ENCODE results near the gene RANBP10.

RANBP10 gene

GRCh38 chr16:67679935-67680897 lies 126.1 kb downstream of the RANBP10 start:
- H3K4me3 ChIP-seq (ENCODE audit: low read length in 2 of 2): no peak overlapping the region
- no peaks in the 10 kb centered on the region for H3K27me3 ChIP-seq (ENCODE audit: control insufficient read depth in 2 of 2, insufficient read depth in 2 of 2, low read length in 2 of 2)
- H3K36me3 ChIP-seq (ENCODE audit: control insufficient read depth in 2 of 2, insufficient read depth in 2 of 2, low read length in 2 of 2): peaks cover 8 to 18% of the 10 kb centered on the region in 2 donors
- no peaks in the 10 kb centered on the region for H3K9me3 ChIP-seq (ENCODE audit: control insufficient read depth in 2 of 2, low read length in 2 of 2)
- peak overlapping the region in 1 of 2 donors; percentile 6 for H3K9ac ChIP-seq (ENCODE audit: low read depth in 1 of 2, low read length in 2 of 2)
- H3K27ac ChIP-seq (ENCODE audit: low read depth in 2 of 2, low read length in 2 of 2): no peak overlapping the region
- peaks cover 15 to 36% of the 10 kb centered on the region in 2 donors for H3K4me1 ChIP-seq (ENCODE audit: control insufficient read depth in 2 of 2, insufficient read depth in 2 of 2, low read length in 2 of 2)

DNA sequence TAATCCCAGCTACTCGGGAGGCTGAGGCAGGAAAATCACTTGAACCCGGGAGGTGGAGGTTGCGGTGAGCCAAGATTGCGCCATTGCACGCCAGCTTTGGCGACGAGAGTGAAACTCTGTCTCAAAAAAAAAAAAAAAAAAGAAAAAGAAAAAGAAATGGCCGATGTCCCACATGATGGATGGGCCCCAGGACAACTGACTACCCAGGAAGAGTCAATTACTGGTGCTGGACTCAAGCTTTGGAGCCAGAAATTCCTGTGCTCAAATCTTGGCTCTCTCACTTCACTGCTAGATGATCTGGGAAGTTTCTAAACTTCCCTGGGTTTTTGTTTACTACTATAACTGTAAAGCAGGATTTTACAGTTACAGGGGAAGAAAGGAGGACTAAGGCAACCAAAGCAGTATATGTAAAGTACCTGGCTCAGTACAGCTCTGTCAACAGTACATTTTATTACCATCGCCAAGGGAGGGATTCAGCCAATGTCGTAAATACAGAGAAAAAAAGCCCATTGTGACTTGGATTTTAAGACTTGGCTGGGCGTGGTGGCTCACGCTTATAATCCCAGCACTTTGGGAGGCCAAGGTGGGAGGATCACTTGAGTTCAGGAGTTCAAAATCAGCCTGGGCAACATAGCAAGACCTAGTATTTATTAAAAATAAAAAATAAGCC lies 127.9 kb downstream of the RANBP10 start:
- peak overlapping the region; percentile 38 to 66 for H3K27ac ChIP-seq (ENCODE audit: low read depth in 2 of 2, low read length in 2 of 2)
- peaks cover 0 to 12% of the 10 kb centered on the region in 2 donors for H3K36me3 ChIP-seq (ENCODE audit: control insufficient read depth in 2 of 2, insufficient read depth in 2 of 2, low read length in 2 of 2)
- peaks cover 23 to 47% of the 10 kb centered on the region in 2 donors for H3K4me1 ChIP-seq (ENCODE audit: control insufficient read depth in 2 of 2, insufficient read depth in 2 of 2, low read length in 2 of 2)
- no peaks in the 10 kb centered on the region for H3K27me3 ChIP-seq (ENCODE audit: control insufficient read depth in 2 of 2, insufficient read depth in 2 of 2, low read length in 2 of 2)
- no peak overlapping the region for H3K9ac ChIP-seq (ENCODE audit: low read depth in 1 of 2, low read length in 2 of 2)
- H3K9me3 ChIP-seq (ENCODE audit: control insufficient read depth in 2 of 2, low read length in 2 of 2): no peaks in the 10 kb centered on the region
- H3K4me3 ChIP-seq (ENCODE audit: low read length in 2 of 2): no peak overlapping the region

DNA sequence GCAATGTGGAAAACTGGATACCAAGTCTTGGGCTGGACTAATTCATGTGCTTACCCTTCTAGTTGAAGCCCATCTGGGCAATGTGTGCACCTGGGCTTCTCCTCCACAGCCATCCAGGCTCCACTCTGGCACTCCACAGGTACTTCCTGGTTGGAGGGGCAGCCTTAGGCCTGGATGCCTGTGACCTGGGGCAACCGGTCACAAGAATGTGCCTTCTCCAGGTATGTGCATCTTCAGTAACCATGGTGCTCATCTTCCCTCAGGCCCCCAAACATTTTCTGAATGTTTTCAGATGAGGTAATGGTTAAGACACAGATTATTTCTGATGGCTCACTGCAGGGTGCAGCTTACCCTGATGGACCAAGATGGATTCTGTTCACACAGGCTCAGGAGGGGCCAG lies 128.6 kb downstream of the RANBP10 start:
- Histone ChIP-seq H3K4me1 (ENCODE audit: control insufficient read depth in 2 of 2, insufficient read depth in 2 of 2, low read length in 2 of 2) (peaks cover 30 to 52% of the 10 kb centered on the region in 2 donors), H3K27ac (ENCODE audit: low read depth in 2 of 2, low read length in 2 of 2) (peak overlapping the region; percentile 38 to 55), H3K9me3 (ENCODE audit: control insufficient read depth in 2 of 2, low read length in 2 of 2) (no peaks in the 10 kb centered on the region), H3K9ac (ENCODE audit: low read depth in 1 of 2, low read length in 2 of 2) (no peak overlapping the region), H3K27me3 (ENCODE audit: control insufficient read depth in 2 of 2, insufficient read depth in 2 of 2, low read length in 2 of 2) (no peaks in the 10 kb centered on the region), H3K4me3 (ENCODE audit: low read length in 2 of 2) (no peak overlapping the region), H3K36me3 (ENCODE audit: control insufficient read depth in 2 of 2, insufficient read depth in 2 of 2, low read length in 2 of 2) (peaks cover 0 to 8% of the 10 kb centered on the region in 2 donors)

DNA sequence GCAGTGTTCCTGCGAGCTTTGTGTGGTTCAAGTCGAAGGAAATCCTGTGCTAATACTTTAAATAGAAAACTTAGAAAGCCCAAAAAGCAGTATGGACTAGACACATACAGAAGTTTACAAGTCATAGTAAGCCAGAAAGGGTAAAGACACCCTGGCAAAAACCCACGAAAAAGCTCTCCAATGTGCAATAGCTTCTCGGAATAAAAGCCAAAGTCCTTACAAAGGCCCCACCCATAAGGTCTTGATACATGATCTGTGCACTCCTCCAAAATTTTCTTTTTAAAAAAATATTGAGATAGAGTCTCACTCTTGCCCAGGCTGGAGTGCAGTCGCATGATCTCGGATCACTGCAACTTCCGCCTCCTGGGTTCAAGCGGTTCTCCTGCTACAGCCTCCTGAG lies 129.4 kb downstream of the RANBP10 start:
- no peak overlapping the region for H3K27ac ChIP-seq (ENCODE audit: low read depth in 2 of 2, low read length in 2 of 2)

GRCh38 chr16:67676516-67676915 lies 129.8 kb downstream of the RANBP10 start:
- no peak overlapping the region for H3K27ac ChIP-seq (ENCODE audit: low read depth in 2 of 2, low read length in 2 of 2)
- H3K36me3 ChIP-seq (ENCODE audit: control insufficient read depth in 2 of 2, insufficient read depth in 2 of 2, low read length in 2 of 2): peaks cover 0 to 8% of the 10 kb centered on the region in 2 donors
- H3K4me3 ChIP-seq (ENCODE audit: low read length in 2 of 2): no peak overlapping the region
- no peaks in the 10 kb centered on the region for H3K9me3 ChIP-seq (ENCODE audit: control insufficient read depth in 2 of 2, low read length in 2 of 2)
- peaks cover 33 to 52% of the 10 kb centered on the region in 2 donors for H3K4me1 ChIP-seq (ENCODE audit: control insufficient read depth in 2 of 2, insufficient read depth in 2 of 2, low read length in 2 of 2)
- no peak overlapping the region for H3K9ac ChIP-seq (ENCODE audit: low read depth in 1 of 2, low read length in 2 of 2)
- no peaks in the 10 kb centered on the region for H3K27me3 ChIP-seq (ENCODE audit: control insufficient read depth in 2 of 2, insufficient read depth in 2 of 2, low read length in 2 of 2)

More for the DNA sequence above, 129.4 kb downstream of the RANBP10 start:
- Histone ChIP-seq H3K9me3 (ENCODE audit: control insufficient read depth in 2 of 2, low read length in 2 of 2) (no peaks in the 10 kb centered on the region), H3K9ac (ENCODE audit: low read depth in 1 of 2, low read length in 2 of 2) (no peak overlapping the region), H3K27me3 (ENCODE audit: control insufficient read depth in 2 of 2, insufficient read depth in 2 of 2, low read length in 2 of 2) (no peaks in the 10 kb centered on the region), H3K4me1 (ENCODE audit: control insufficient read depth in 2 of 2, insufficient read depth in 2 of 2, low read length in 2 of 2) (peaks cover 33 to 52% of the 10 kb centered on the region in 2 donors), H3K4me3 (ENCODE audit: low read length in 2 of 2) (no peak overlapping the region), H3K36me3 (ENCODE audit: control insufficient read depth in 2 of 2, insufficient read depth in 2 of 2, low read length in 2 of 2) (peaks cover 0 to 8% of the 10 kb centered on the region in 2 donors)

- H3K27ac ChIP-seq (ENCODE audit: low read depth in 2 of 2, low read length in 2 of 2): no peak overlapping the region
- H3K4me1 ChIP-seq (ENCODE audit: control insufficient read depth in 2 of 2, insufficient read depth in 2 of 2, low read length in 2 of 2): peaks cover 31 to 51% of the 10 kb centered on the region in 2 donors
- H3K27me3 ChIP-seq (ENCODE audit: control insufficient read depth in 2 of 2, insufficient read depth in 2 of 2, low read length in 2 of 2): no peaks in the 10 kb centered on the region
- H3K4me3 ChIP-seq (ENCODE audit: low read length in 2 of 2): no peak overlapping the region
- no peak overlapping the region for H3K9ac ChIP-seq (ENCODE audit: low read depth in 1 of 2, low read length in 2 of 2)
- peaks cover 0 to 8% of the 10 kb centered on the region in 2 donors for H3K36me3 ChIP-seq (ENCODE audit: control insufficient read depth in 2 of 2, insufficient read depth in 2 of 2, low read length in 2 of 2)
- no peaks in the 10 kb centered on the region for H3K9me3 ChIP-seq (ENCODE audit: control insufficient read depth in 2 of 2, low read length in 2 of 2)
Observed at GRCh38 chr16:67675999-67676398, 130.4 kb downstream of the RANBP10 start.

GRCh38 chr16:67675579-67675935 lies 130.8 kb downstream of the RANBP10 start:
- no peak overlapping the region for H3K27ac ChIP-seq (ENCODE audit: low read depth in 2 of 2, low read length in 2 of 2)
- no peaks in the 10 kb centered on the region for H3K27me3 ChIP-seq (ENCODE audit: control insufficient read depth in 2 of 2, insufficient read depth in 2 of 2, low read length in 2 of 2)
- H3K9me3 ChIP-seq (ENCODE audit: control insufficient read depth in 2 of 2, low read length in 2 of 2): no peaks in the 10 kb centered on the region
- peaks cover 29 to 48% of the 10 kb centered on the region in 2 donors for H3K4me1 ChIP-seq (ENCODE audit: control insufficient read depth in 2 of 2, insufficient read depth in 2 of 2, low read length in 2 of 2)
- H3K36me3 ChIP-seq (ENCODE audit: control insufficient read depth in 2 of 2, insufficient read depth in 2 of 2, low read length in 2 of 2): peaks cover 0 to 8% of the 10 kb centered on the region in 2 donors
- H3K4me3 ChIP-seq (ENCODE audit: low read length in 2 of 2): no peak overlapping the region
- no peak overlapping the region for H3K9ac ChIP-seq (ENCODE audit: low read depth in 1 of 2, low read length in 2 of 2)

GRCh38 chr16:67674851-67675578 lies 131.3 kb downstream of the RANBP10 start:
- peaks cover 29 to 48% of the 10 kb centered on the region in 2 donors for H3K4me1 ChIP-seq (ENCODE audit: control insufficient read depth in 2 of 2, insufficient read depth in 2 of 2, low read length in 2 of 2)
- no peaks in the 10 kb centered on the region for H3K9me3 ChIP-seq (ENCODE audit: control insufficient read depth in 2 of 2, low read length in 2 of 2)
- H3K27me3 ChIP-seq (ENCODE audit: control insufficient read depth in 2 of 2, insufficient read depth in 2 of 2, low read length in 2 of 2): no peaks in the 10 kb centered on the region
- peaks cover 0 to 4% of the 10 kb centered on the region in 2 donors for H3K36me3 ChIP-seq (ENCODE audit: control insufficient read depth in 2 of 2, insufficient read depth in 2 of 2, low read length in 2 of 2)
- H3K4me3 ChIP-seq (ENCODE audit: low read length in 2 of 2): no peak overlapping the region
- peak overlapping the region in 1 of 2 donors; percentile 81 for H3K27ac ChIP-seq (ENCODE audit: low read depth in 2 of 2, low read length in 2 of 2)
- no peak overlapping the region for H3K9ac ChIP-seq (ENCODE audit: low read depth in 1 of 2, low read length in 2 of 2)

DNA sequence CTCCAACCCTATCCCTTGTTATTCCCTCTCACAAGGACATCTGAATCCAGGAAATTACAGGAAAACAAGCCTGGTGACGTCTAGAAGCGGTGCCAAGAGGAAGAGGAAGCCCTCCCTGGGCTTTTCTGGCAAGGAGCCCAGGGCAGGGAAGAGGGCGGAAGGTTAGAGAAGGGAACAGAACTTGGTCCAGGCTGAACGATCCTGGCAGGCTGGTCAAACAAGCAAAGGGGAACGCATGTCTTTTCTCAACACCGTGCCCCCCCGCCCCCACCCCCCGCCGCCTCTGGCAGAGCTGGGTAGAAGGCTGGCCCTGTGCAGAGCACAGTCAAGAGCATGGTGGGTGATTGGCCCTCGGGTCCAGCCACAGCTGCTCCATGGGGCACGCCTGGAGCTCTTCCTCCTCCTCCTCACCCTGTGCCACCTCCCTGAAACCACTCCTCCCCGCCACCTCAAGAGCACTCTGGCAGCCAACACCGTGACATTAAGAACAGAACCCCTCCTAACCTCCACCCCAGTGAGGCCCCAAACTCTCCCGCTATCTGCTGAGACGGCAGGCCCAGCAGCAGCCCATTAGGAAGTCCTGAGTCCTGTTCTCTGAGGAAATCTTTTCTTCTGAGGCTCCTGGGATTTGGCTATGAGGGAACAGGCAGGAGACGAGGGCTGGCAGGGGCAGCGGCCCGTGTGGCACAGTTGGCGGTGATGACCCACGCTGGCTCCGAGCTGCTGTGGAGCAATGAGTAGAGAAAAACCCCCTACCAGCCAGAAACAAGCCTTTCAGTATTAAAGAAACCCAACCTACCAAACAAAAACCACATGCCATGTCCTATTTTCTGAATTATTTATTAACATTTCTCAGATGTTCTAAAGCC lies 132.4 kb downstream of the RANBP10 start:
- Histone ChIP-seq H3K36me3 (ENCODE audit: control insufficient read depth in 2 of 2, insufficient read depth in 2 of 2, low read length in 2 of 2) (peaks cover 0 to 4% of the 10 kb centered on the region in 2 donors), H3K9me3 (ENCODE audit: control insufficient read depth in 2 of 2, low read length in 2 of 2) (no peaks in the 10 kb centered on the region), H3K4me3 (ENCODE audit: low read length in 2 of 2) (peak overlapping the region in 1 of 2 donors; percentile 42), H3K9ac (ENCODE audit: low read depth in 1 of 2, low read length in 2 of 2) (peak overlapping the region in 1 of 2 donors; percentile 56), H3K27ac (ENCODE audit: low read depth in 2 of 2, low read length in 2 of 2) (peak overlapping the region; percentile 81 to 83), H3K4me1 (ENCODE audit: control insufficient read depth in 2 of 2, insufficient read depth in 2 of 2, low read length in 2 of 2) (peaks cover 29 to 46% of the 10 kb centered on the region in 2 donors), H3K27me3 (ENCODE audit: control insufficient read depth in 2 of 2, insufficient read depth in 2 of 2, low read length in 2 of 2) (no peaks in the 10 kb centered on the region)
